ENCODE measurements around the gene CCDC88A.

GRCh38 chr2:55408918-55409868 is 10.5 kb downstream of the CCDC88A start:
- TF ChIP-seq EZH2phosphoT487 (IDR thresholded peaks at IDR 0.05; ENCODE audit: insufficient read depth, low read depth) (no peak), EZH2 (IDR thresholded peaks at IDR 0.05; ENCODE audit: insufficient read depth, poor library complexity, severe bottlenecking) (no peak)
